HG03060 (cell line): ENCODE results near the gene LMX1A.

Experiments used
- ATAC-seq: cut with Tn5 transposase; IDR thresholded peaks from one replicate; pipeline ENCODE4 v1.9.1; 2021; ENCODE audit warnings: low read depth, moderate number of reproducible peaks; ENCODE audit not compliant: unreplicated experiment

The LMX1A gene

DNA sequence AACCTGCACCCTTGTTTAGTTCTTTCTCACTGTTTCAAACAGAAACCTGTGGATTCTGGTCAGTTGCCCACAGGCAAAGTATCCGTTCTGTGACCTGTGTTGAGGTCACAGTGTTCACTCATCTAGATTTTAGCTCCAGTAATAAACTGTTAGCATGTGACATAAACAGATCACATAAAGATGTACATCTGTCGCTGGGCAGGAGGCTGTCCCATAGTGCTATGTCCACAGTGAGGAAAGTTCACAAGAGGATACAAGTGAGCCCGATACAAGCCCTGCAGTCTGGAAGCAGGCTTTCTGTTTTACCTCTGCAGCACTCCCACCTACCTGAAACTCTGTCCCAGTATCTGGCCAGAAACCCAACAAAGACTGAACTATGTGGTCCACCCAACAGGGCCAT, 28.4 kb downstream of the LMX1A start:
- ATAC-seq, result no peak

DNA sequence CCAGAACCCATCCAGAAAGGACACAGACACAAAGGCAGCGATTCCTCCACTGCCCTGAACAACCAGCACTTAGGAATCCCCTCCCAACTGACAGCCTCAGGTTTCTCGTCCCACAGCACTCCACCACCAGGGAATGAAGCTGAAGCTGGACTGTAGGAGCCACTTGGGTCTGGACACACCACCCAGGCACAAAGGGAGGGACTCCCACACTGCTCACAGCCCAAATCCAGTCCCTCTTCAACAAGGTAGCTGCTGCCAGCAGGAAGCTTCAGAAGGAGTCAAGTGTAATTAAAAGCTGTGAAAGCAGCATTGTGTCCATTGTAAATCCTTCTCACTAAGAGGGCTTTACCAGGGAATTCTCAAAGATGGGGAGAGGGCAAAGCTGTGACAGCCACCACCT, 29.0 kb downstream of the LMX1A start:
- no peak for ATAC-seq

DNA sequence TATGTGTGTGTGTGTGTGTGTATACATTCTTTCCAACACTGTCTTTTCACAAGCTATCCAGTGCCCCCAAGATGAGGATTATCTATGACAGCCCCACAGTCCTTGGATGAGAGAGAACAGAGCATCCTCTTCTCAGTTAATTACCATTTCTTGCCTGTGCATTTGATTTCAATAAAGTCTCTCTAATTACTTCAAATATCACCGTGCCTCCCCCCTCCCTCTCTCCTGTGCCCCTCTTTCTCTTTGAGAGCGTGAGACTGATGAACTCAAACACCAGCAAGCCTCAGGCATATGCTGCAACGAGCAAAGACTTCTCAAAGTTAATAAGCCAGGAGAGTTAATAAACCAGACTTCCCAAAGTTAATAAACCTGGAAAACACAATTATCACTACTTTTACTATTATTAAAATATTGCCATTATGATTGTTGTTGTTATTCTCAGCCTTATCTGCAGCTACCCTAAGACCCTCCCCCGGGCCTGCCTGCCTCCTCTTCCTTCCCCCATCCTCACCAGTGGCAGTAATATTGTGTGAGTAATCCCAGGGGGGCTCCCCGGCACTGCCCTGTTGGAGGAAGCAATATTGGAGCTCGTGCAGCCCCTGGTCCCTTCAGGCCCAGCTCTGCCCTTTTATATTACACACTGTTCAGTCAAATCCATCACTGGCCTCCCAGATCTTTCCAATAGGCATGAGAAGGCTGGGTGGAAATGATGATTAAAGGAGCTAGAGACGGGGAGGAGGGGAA, 30.9 kb downstream of the LMX1A start:
- ATAC-seq, result no peak

DNA sequence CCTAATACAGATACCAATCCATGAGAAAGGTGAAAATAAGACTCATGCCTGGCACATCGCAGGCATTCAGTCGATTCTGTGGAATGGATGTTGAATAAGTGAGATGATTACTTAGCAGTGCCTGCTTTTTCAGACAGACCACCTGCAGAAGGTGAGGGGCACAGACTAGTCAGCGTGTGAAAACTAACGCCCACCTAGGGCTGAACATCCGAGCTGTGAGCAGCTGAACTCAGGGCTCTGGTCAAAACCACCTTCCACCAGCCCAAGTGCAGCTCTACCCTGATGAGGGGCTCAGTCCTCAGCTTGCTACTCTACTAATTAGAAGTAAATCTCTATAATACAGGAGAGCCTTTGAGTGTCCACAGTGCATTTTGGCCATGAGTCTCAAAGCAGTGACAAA, 32.5 kb downstream of the LMX1A start:
- no peak for ATAC-seq

DNA sequence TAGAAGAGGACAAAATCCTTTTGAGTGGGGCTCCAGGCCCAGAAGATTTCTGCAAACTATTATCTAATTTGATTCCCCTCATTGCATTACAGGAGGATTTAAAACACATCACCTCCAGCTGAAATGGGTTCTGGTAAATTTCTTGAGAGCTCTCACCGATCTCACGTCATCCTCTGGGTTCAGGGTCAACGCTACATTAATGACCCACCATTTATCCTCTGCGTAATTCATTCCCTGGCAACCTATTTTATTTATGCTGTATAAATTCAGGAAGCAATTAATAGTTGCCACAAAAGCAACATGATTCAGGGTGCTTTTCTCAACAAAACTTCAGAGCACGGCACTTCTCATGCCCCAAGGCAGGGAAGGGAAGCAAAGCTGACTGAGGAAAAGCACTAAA, 38.9 kb downstream of the LMX1A start:
- no peak for ATAC-seq

DNA sequence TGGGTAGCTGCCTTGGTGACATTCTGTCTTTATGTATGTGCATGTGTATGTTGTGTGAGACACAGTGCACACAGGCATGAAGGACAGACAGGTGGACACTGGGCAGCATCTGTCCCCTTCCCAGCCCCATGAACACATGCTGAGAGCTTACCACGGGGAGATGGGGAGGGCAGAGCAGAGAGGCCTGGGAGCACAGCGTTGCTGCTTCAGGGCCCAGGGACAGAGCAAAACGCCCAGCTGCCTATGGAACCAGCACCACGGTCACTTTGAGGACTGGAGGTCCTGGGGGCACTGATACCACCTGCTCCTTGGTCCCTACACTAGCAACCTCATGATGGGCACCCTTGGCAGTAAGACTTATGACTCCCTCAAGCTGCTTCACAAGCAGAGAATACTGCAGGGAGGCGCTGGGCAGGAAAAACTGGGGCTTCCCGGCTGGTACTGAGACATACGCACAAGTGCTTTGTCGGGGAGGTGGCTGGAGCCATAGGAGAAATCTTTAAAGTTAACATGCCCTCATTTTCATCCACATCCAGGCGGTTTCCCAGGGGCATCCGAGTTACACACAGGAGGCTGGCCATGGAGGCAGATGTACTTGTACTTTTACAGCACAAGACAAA, 40.3 kb downstream of the LMX1A start:
- no peak for ATAC-seq

DNA sequence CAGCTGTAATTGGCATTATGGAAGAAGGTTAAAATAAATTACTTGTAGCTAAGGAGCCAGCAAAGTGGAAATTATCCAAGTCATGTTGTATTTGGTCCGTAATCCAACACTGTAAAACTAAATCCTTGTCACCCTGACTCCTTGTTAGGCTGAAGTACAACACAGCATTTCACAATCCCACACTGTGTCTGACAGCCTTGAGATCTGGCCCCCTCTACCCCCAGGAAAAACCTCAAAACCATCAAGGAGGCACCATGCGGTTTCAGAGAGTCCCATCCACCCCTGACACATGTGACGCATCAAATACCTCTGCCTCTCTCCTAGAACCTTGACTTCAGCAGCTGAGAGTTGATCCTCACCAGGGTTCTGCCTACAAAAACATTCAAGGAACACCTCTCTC, 41.0 kb downstream of the LMX1A start:
- ATAC-seq, result no peak

DNA sequence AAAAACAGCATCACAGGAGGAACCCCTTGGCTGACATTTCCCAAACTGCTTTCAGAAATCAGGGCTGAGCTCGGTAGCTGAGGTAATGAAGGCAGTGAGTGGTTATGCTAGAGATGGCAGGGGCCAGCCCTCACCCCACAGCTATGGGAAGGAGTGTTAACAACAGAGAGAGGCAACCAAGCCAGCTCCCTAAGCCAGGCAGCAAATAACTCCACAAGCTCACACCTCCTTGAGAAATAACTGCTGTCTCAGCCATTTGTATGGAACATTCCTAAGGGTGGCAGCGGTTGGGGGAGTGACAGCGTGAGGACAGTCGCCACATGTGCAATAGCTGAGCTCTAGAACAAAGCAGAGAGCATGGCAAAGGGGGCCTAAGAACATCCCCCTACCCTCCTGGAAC, 42.6 kb downstream of the LMX1A start:
- no peak for ATAC-seq

DNA sequence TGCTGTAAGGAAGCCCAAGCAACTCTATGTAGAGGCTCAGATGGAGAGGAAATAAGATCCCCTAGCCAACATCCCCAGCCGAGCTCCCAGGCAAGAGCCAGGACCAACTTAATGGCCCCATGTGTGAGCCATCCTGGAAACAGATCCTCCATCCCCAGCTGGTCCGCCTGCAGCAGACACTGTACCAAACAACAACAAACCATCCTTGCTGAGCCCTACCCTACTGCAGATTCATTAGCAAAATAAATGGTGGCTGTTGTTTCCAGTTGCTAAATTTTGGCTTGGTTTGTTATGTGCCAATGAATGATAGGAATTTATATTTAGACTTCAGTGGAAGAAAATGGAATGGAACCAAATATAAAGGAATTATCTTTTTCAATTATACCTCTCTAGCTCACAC, 43.9 kb downstream of the LMX1A start:
- no peak for ATAC-seq

DNA sequence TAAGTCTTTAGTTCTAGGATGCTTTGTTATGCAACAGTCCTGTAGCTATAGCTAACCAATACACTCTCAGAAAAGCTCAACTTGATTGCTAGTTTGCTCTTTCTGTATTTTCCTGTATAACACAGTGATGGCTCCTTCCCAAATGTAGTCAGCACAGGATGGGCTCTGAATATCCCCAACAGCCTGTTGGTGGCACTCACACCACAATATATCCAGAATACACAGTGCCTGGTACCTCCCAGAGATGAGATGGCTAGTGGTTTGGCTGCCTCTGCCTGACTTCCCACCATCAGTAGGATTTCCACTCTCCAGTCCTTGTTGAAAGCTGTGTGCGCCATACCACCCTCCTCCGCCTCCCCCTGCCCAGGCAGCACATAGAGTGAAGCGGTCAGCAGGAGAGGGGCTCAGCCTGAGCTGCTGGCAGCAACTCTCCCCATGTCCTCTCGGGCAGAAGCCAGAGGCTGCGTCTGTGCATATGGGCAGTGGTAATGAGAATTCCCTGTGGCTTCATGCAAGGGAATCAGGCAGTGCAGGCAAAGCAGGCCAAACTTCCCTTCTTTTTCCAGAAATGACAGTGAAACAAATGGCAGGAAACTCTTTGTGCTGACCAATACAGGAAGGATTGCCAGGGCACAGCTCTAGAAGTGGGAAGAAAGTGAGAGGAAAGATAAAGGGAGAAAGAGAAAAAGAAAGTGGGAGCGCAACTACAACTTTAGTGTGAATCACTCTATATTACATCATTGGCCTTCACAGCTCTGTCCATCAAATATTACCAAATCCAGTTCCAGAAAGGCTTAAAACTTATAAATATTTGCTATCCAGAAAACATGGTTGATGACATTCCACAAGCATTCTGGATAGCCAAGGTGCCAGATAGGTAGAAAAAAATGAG, 49.7 kb downstream of the LMX1A start:
- ATAC-seq, result no peak

DNA sequence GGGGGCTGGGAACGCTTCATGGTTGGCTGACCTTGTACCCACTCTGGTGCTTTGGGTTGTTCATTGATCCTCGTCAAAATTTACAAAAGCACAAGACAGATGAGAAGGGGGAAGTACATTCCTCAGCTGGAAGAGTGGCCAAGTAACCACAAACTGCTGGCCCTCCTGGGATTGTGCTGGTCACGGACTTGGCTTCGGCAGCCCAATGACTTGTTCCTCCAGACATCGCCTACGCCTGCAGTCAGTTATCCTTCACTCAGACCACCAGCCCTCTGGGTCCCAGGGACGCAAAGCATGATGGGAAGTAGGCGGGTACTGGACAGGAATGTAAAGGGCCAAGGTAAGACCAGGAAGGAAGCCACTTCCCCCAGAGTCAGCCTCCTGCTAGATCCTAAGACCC, 53.1 kb downstream of the LMX1A start:
- ATAC-seq, result no peak

DNA sequence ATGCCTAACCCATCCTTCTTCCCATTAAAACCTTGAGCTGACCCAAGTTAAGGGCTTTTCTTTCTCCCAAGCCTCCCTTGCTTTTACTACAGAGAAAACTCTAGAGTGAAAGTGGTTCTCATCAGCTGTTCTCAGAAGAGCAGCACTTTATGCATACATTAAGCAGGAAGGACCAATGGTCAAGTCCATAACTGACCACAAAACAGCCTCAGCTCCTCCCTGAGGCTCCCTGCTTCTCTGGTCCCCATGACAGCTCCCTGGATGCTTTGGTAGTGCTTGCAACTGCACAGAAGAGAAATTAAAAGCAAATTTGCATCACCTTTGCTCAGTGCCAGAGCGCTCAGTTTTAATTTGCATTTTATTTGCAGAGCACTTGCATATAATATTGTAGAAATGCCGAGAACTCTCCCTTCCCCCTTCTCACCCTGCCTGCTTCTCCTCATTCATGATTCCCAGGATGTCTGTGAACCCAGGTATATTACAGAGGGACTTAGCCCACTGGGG, 56.1 kb downstream of the LMX1A start:
- no peak for ATAC-seq

DNA sequence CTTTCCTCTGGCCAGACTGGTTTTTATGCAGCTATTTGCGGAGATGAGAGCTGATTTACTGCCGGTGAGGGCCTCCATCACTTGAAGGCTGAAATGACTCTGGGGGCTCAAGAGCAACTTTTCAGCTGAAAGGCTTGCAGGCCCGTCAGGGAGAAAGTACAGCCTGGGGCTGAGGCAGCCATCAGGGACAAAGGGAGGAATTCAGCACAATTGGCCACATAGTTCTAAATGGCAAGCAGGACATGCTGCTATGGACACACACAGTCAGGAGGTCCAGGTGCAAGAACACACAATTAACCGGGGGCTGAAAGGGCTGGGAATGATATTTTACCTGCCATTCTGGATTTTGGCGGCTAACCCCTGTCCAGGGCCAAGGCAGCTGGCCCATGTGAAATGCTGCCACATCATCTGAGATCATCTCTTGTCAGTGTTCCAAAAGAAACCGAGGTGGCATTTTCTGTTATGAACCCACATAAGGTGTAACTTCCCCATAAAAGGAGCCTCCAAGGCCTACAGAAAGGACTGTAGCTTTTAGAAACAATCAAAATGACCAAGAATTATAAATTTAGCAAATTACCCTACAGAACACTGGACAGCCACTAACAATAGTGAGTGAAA, 58.2 kb downstream of the LMX1A start:
- ATAC-seq, result no peak

DNA sequence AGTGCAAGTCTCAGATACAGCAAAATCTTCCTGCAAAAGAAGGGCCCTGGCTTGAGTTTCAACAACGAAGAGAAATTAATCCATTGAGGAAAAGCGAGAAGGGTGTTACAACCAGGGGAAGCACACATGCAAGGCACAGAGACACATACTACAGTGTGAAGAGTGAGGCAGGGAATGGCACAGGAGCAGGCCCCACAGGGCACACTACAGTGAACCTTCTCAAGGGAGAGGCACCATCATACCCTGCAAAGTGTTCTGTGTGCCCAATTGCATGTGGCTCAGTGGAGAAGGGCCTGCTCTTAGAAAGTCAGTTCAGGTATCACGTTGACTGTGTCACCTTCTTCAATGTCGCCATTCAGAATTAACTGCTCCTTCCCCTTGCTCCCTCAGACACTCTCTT, 60.3 kb downstream of the LMX1A start:
- no peak for ATAC-seq

DNA sequence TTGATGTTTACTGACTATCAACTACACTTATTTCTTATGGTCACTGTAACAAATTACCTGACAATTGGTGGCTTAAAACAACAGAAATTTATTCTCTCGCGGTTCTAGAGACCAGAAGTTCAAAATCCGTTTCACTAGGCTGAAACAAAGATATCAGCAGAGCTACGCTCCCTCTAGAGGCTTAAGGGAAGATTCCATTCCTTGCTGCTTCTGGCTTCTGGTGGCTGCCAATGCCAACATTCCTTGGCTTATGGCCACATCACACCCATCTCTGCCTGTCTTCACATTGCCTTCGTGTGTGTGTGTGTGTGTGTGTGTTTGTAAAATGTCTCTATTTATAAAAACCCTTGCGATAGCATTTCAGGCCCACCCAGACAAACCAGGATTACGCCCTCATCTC, 66.4 kb downstream of the LMX1A start:
- no peak for ATAC-seq

DNA sequence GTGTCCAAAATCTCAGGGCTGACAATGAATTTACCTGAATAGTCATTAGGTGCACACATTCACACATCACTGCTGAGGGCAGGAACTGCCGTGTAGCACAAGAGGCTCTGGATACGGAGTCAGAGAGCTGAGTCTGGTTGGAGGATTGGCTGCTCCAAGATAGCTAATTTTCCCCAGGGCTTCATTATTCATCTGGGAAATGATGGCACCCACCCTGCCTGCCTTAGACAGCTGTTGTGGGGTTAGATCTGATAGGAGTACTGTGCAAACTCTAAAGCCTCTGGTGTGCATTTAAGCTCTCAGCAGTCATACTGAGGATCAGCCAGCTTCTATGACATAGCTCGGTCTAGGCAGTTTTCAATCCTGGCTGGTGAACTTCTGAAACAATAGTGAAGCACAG, 67.0 kb downstream of the LMX1A start:
- no peak for ATAC-seq

DNA sequence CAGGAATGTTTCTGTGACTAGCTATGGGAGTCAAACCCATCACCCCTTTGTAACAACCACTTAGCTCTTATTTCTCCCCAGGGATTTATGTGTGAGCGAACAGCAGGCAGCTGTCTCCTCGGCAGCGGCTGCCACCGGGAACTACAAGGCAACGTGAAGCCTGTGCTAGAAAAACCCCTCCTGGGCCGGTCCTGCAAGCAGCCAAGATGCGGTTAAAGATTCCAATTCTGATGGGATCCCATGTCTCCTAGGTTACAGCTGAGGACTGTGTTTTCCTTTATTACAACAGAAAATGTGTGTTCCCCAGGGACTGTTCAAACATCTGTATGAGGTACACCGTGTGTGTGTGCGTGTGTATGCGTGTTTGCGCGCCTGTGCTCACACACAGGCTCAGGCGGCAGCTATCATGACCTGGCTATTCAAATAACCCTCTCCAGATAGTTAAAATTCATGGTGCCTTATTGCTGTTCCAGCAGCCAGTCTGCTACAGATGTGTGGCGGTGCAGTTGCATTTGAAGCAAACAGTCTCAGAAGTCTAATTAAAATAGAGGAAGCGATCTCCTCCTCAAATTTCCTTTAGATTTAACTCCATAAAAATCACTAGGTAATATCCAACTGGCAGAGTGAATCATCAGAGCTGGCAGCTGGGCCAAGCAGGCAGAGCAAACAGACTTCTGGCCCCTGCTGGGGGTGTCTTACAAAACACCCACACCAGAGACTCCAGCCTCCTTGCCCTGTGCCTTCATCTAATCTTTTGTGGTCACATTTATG, 68.0 kb downstream of the LMX1A start:
- ATAC-seq, result no peak

DNA sequence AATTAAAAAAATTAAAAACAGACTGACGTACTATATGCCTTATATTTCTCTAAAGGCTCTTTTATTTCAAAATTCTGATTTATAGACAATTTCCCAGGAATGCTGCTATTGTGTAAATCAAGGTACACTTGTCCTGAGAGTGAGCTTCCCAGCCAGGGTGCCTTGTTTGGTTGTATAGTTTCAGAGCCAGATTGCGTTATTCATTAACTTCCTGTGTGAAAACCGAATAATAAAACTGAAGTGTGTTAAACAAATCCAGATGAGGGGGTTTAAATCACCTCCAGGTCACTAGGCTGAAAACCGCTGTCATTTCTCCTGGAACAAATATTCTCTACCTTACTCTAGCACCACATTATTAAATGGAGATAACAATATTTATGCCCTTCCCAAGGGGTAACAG, 68.7 kb downstream of the LMX1A start:
- ATAC-seq, result no peak

DNA sequence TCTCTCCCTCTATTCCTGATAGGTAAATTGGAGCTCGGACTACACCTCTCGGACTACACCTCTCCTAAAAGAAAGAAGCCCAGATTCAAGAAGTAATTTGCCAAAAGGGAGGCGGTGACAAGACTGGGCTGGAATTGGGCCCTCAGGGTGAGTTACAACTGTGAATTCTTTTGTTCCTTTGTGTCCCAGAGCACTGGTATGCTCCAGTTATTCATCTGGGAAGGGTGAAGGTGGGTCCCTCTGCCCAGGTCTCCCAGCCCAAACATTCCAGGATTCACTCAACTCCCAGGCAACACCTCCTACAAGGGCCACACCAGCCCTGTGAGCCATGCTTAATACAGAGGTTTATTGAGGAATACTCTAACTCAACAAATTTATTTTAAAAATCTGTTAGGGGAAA, 69.2 kb downstream of the LMX1A start:
- ATAC-seq, result no peak

DNA sequence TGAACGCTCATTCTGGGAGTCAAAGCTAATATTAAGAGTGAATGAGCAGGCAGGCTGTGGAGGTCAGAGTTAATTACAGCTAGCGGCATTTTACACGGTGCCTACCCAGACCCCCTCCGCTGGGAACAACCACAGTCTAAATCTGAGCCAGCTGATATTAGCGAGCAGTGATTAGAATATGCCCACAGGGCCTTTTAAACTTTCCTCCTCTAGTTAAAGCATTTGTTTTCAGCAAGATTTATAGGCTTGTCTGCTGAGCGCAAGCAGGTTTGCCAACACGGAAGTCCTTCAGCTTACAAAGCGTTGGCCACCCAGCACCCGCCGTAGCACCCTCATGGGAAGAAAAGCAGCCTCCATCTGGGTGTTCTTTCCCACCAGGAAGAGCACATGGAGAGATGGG, 72.1 kb downstream of the LMX1A start:
- ATAC-seq, result no peak
